Measurements from ENCODE around the gene PAPPA.

GRCh38 chr9:116144555-116144954 lies 9.0 kb upstream of the PAPPA start:
- no peak for TF ChIP-seq CBX5 (IDR thresholded peaks at IDR 0.05; ENCODE audit: low read depth, low read length)
- no peak for TF ChIP-seq POLR2A (IDR thresholded peaks at IDR 0.05; ENCODE audit: control extremely low read depth in 1 of 2, low read depth in 2 of 2, low read length in 2 of 2)
- TF ChIP-seq EP300 (IDR thresholded peaks at IDR 0.05; ENCODE audit: borderline replicate concordance in 1 of 2, low read depth in 2 of 2, low read length in 2 of 2), result no peak
- no peak for TF ChIP-seq TAF1 (IDR thresholded peaks at IDR 0.05; ENCODE audit: low read depth, low read length)
- no peak for TF ChIP-seq KDM5A (IDR thresholded peaks at IDR 0.05; ENCODE audit: low read length)
- no peak for TF ChIP-seq RNF2 (IDR thresholded peaks at IDR 0.05; ENCODE audit: borderline replicate concordance, low read depth, low read length, missing control alignments, poor library complexity, severe bottlenecking)
- no peak for TF ChIP-seq BACH1 (IDR thresholded peaks at IDR 0.05; ENCODE audit: low read length)
- no peak for TF ChIP-seq CTCF (IDR thresholded peaks at IDR 0.05; ENCODE audit: control extremely low read depth in 1 of 3, insufficient read depth in 1 of 3, low read depth in 1 of 3, low read length in 3 of 3)
- no peak for TF ChIP-seq ZNF274 (IDR thresholded peaks at IDR 0.05; ENCODE audit: borderline replicate concordance, extremely low read depth, low read length)
- TF ChIP-seq POLR2AphosphoS5 (IDR thresholded peaks at IDR 0.05; ENCODE audit: low read depth, low read length), result no peak
- TF ChIP-seq RFX5 (IDR thresholded peaks at IDR 0.05; ENCODE audit: borderline replicate concordance, low read depth, low read length), result no peak

All from H1 (cell line).